Thoracic aorta (tissue), 2 donors: ENCODE measurements around the gene PLEKHH1. TPM values are rescaled to one million over a fixed set of nuclear protein-coding genes. Genes with fewer than 3 reads are reported as not detected.

Experiments
- ATAC-seq: fragments of 150-250 bp; one replicate; pipeline ENCODE4 v1.8.0; 2017; ENCODE audit warnings: low read depth; ENCODE audit not compliant: insufficient number of reproducible peaks, low FRiP score
- DNase-seq: peaks from one replicate; pipeline ENCODE4 v3.0.0-alpha.2; 2020; ENCODE audit warnings: low spot score
- H3K27ac ChIP-seq, 2 donors: fragments of 200-600 bp; sonication (generic); 1 replicate in 1 of 2; 2 replicates in 1 of 2; pipeline ENCODE4 v1.5.1; 2016; ENCODE audit warnings: mild to moderate bottlenecking in 2 of 2, moderate library complexity in 2 of 2
- H3K27me3 ChIP-seq: fragments of 200-600 bp; sonication (generic); replicated peaks from 2 replicates; pipeline ENCODE4 v1.6.0; 2016; ENCODE audit warnings: mild to moderate bottlenecking; ENCODE audit not compliant: insufficient read depth
- H3K36me3 ChIP-seq: fragments of 200-600 bp; sonication (generic); one replicate; pipeline ENCODE4 v1.5.1; 2016
- H3K4me1 ChIP-seq, 2 donors: fragments of 200-600 bp; sonication (generic); 1 replicate in 1 of 2; 2 replicates in 1 of 2; pipeline versions ENCODE4 v1.5.1 to v1.6.0; 2016; ENCODE audit warnings: low read depth in 2 of 2, mild to moderate bottlenecking in 1 of 2; ENCODE audit not compliant: control insufficient read depth in 1 of 2
- H3K4me3 ChIP-seq: fragments of 200-600 bp; sonication (generic); 2 replicates; pipeline ENCODE4 v1.5.1; 2016; ENCODE audit warnings: mild to moderate bottlenecking
- H3K9me3 ChIP-seq: fragments of 200-600 bp; sonication (generic); 2 replicates; pipeline ENCODE4 v1.5.1; 2016
- CTCF ChIP-seq: fragments of 200-600 bp; sonication (generic); IDR thresholded peaks from one replicate; pipeline ENCODE4 v1.5.1; 2019; ENCODE audit warnings: antibody characterized with exemption
- total RNA-seq, 2 donors: library from RNA; depleted of rRNA; stranded (reverse); fragments of >200 nt; gene quantifications; one replicate each; pipeline versions ENCODE4 v1.1.0 to v1.2.3, GENCODE V29; 2016

PLEKHH1 gene
- total RNA-seq, 2 donors from 2014 or later = 1.4 to 3.8 TPM

- Histone ChIP-seq H3K4me1 (no peaks in the 10 kb centered on the region), H3K4me3 (no peak overlapping the region), H3K27ac (no peak overlapping the region), H3K36me3 (no peaks in the 10 kb centered on the region), H3K9me3 (no peaks in the 10 kb centered on the region), H3K27me3 (no peaks in the 10 kb centered on the region)
- no peak for ATAC-seq
- no peak for DNase-seq
- TF ChIP-seq CTCF = no peak
These were observed 105.6 kb downstream of the PLEKHH1 start for GRCh38 chr14:67638642-67639041.

Other genes starting within 250 kb of the PLEKHH1 start
- gene ATP6V1D, start 173.5 kb upstream of the PLEKHH1 start, total RNA-seq = 10 to 100 TPM; 30.3 to 50.1 TPM
- 100 to 1,000 TPM in 1 of 2 donors, 10 to 100 TPM in 1; 74.9 to 126 TPM for gene EIF2S1, start 173.0 kb upstream of the PLEKHH1 start, total RNA-seq
- gene PLEK2, start 121.1 kb upstream of the PLEKHH1 start, total RNA-seq = 1 to 10 TPM; 2.0 to 5.9 TPM
- gene TMEM229B, start 44.6 kb upstream of the PLEKHH1 start, total RNA-seq = 1 to 10 TPM; 2.1 to 4.1 TPM
- 10 to 100 TPM; 32.7 to 34.5 TPM for gene PIGH, start 67.0 kb downstream of the PLEKHH1 start, total RNA-seq
- 10 to 100 TPM in 1 of 2 donors, 1 to 10 TPM in 1; 2.8 to 12.5 TPM for gene ARG2, start 86.6 kb downstream of the PLEKHH1 start, total RNA-seq
- 10 to 100 TPM; 47.9 to 58.3 TPM for gene VTI1B, start 141.3 kb downstream of the PLEKHH1 start, total RNA-seq
- 10 to 100 TPM; 43.2 to 51.6 TPM for gene RDH11, start 162.5 kb downstream of the PLEKHH1 start, total RNA-seq
- gene RDH12, start 168.6 kb downstream of the PLEKHH1 start, total RNA-seq = not detected